ENCODE results near the gene FAIM2. TPM values are rescaled to one million over a fixed set of nuclear protein-coding genes. Genes with fewer than 3 reads are reported as not detected.

Gene FAIM2
- total and polyA plus RNA-seq, 9 of the 15 experiments (the other 6 are each of a cell fraction or from before 2014, with no cell fraction given), result 0.01 to 0.10 TPM; not detected in 7

- Histone ChIP-seq H3K9ac (ENCODE audit: insufficient read depth in 1 of 2, low read depth in 2 of 2, low read length in 2 of 2) (no peak overlapping the region), H2AFZ (ENCODE audit: low read depth, low read length) (no peak overlapping the region), H3K79me2 (ENCODE audit: control insufficient read depth, insufficient read depth, low read length) (no peaks in the 10 kb centered on the region), H3K9me3 (replicated peaks; ENCODE audit: control insufficient read depth, insufficient read depth, low read depth, low read length) (no peaks in the 10 kb centered on the region), H3K4me1 (replicated peaks in 1 of 2; ENCODE audit: control insufficient read depth in 2 of 2, insufficient read depth in 2 of 2, low read length in 2 of 2) (peaks cover 35 to 40% of the 10 kb centered on the region in 2 experiments), H3K36me3 (ENCODE audit: control insufficient read depth, insufficient read depth, low read length) (no peaks in the 10 kb centered on the region), H3K4me2 (ENCODE audit: insufficient read depth, low read length) (no peak overlapping the region), H3K27me3 (ENCODE audit: control insufficient read depth in 2 of 2, insufficient read depth in 2 of 2, low read length in 2 of 2) (peaks cover 4 to 19% of the 10 kb centered on the region in 2 experiments; a peak in 2 of 5 replicates), H3K9me1 (ENCODE audit: control insufficient read depth, insufficient read depth, low read length) (no peaks in the 10 kb centered on the region), H3K4me3 (no peak overlapping the region), H4K20me1 (replicated peaks; ENCODE audit: control insufficient read depth, insufficient read depth, low read length) (no peaks in the 10 kb centered on the region), H3K27ac (ENCODE audit: extremely low read depth, low read depth, low read length) (no peak overlapping the region)
- in situ Hi-C loops (cut with MboI), result loop anchor here (5.0 kb wide), 2 partner anchors 97 to 202 kb away; partner anchors contain the start of gene AQP5
- FAIRE-seq, result no peak
- no TSS peak for BruUV-seq (replicated peaks)
- intact Hi-C loops (cut with micrococcal nuclease), result loop anchor here (5.0 kb wide), 3 partner anchors 47 to 187 kb away; no protein-coding TSS in a partner anchor
- CTCF ChIA-PET (ENCODE audit: low intra/inter-chr PET ratio), result no interaction called here
- ATAC-seq, result no peak
- DNase-seq (ENCODE audit: extremely low read depth in 1 of 4, low spot score in 3 of 4), result no peak
- WGBS (ENCODE audit: insufficient coverage, low coverage, missing lambda C conversion rate), result 38% methylated on average over 8 of the region's 8 CpGs
- POLR2A ChIA-PET, result no interaction called here
- TF ChIP-seq ZNF3 (CRISPR knock-in tag; IDR thresholded peaks at IDR 0.05) (no peak), XRCC3 (IDR thresholded peaks at IDR 0.05) (no peak), ZNF263 (CRISPR knock-in tag; IDR thresholded peaks at IDR 0.05; ENCODE audit: borderline replicate concordance) (no peak), MTA2 (IDR thresholded peaks at IDR 0.05; ENCODE audit: low read depth) (no peak), MITF (IDR thresholded peaks at IDR 0.05) (no peak)
These were observed 37.9 kb downstream of the FAIM2 start for GRCh38 chr12:49865782-49866135.
